ENCODE measurements around the gene POLR2F.
"Not testable (repeated sequence)": the region's sequence is repeated elsewhere in the genome, so short reads cannot be mapped to it uniquely, and the experiment has no call there.

The POLR2F gene

GRCh38 chr22:37955825-37956397 is 2.4 kb downstream of the POLR2F start:
- not testable (repeated sequence) for DNase-seq

GRCh38 chr22:37957232-37957631 is 3.7 kb downstream of the POLR2F start:
- DNase-seq, result no peak

- no peak for DNase-seq
These were observed 5.8 kb downstream of the POLR2F start for GRCh38 chr22:37959231-37959825.

GRCh38 chr22:37961062-37961461 is 7.6 kb downstream of the POLR2F start:
- DNase-seq, result no peak

GRCh38 chr22:37965940-37966664 is 12.6 kb downstream of the POLR2F start:
- no peak for DNase-seq

- no peak for DNase-seq
These were observed 13.6 kb downstream of the POLR2F start for GRCh38 chr22:37967147-37967546.

GRCh38 chr22:37967637-37968451 is 14.3 kb downstream of the POLR2F start:
- no peak for DNase-seq

- DNase-seq, result no peak
These were observed 15.2 kb downstream of the POLR2F start for GRCh38 chr22:37968452-37969251.

GRCh38 chr22:37970864-37971263 is 17.4 kb downstream of the POLR2F start:
- DNase-seq, result no peak

- no peak for DNase-seq
These were observed 18.3 kb downstream of the POLR2F start for GRCh38 chr22:37971475-37972434.

GRCh38 chr22:37972527-37972926 is 19.0 kb downstream of the POLR2F start:
- DNase-seq, result no peak

- DNase-seq, result no peak
These were observed 20.0 kb downstream of the POLR2F start for GRCh38 chr22:37973271-37974170.

GRCh38 chr22:37975153-37975552 is 21.7 kb downstream of the POLR2F start:
- DNase-seq, result no peak

- DNase-seq, result not testable (repeated sequence)
These were observed 22.5 kb downstream of the POLR2F start for GRCh38 chr22:37976022-37976421.

GRCh38 chr22:37976547-37976946 is 23.0 kb downstream of the POLR2F start:
- no peak for DNase-seq

- DNase-seq, result no peak
These were observed 26.3 kb downstream of the POLR2F start for GRCh38 chr22:37979782-37980181.

GRCh38 chr22:37981282-37982011 is 27.9 kb downstream of the POLR2F start:
- DNase-seq, result no peak

- no peak for DNase-seq
These were observed 28.8 kb downstream of the POLR2F start for GRCh38 chr22:37982151-37982785.

Measured in CD4-positive, alpha-beta T cell treated with Interferon gamma for 1 hour (primary cell).